Measurements from ENCODE around the gene TLR7.

TLR7 gene

GRCh38 chrX:12886545-12886944, 19.7 kb downstream of the TLR7 start:
- no peak for DNase-seq (ENCODE audit: low read depth, low spot score)
- in situ Hi-C loops (cut with HindIII; ENCODE audit: low sequenced_read_pairs), result no loop called here
- no peak overlapping the region for H3K4me3 ChIP-seq (ENCODE audit: low read depth, low read length)
- TF ChIP-seq, protein P1, sequence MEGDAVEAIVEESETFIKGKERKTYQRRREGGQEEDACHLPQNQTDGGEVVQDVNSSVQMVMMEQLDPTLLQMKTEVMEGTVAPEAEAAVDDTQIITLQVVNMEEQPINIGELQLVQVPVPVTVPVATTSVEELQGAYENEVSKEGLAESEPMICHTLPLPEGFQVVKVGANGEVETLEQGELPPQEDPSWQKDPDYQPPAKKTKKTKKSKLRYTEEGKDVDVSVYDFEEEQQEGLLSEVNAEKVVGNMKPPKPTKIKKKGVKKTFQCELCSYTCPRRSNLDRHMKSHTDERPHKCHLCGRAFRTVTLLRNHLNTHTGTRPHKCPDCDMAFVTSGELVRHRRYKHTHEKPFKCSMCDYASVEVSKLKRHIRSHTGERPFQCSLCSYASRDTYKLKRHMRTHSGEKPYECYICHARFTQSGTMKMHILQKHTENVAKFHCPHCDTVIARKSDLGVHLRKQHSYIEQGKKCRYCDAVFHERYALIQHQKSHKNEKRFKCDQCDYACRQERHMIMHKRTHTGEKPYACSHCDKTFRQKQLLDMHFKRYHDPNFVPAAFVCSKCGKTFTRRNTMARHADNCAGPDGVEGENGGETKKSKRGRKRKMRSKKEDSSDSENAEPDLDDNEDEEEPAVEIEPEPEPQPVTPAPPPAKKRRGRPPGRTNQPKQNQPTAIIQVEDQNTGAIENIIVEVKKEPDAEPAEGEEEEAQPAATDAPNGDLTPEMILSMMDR (IDR thresholded peaks at IDR 0.05; ENCODE audit: low read depth, low read length), result no peak

GRCh38 chrX:12887141-12887540, 20.3 kb downstream of the TLR7 start:
- TF ChIP-seq, protein P1 (IDR thresholded peaks at IDR 0.05; ENCODE audit: low read depth, low read length), result no peak
- in situ Hi-C loops (cut with HindIII; ENCODE audit: low sequenced_read_pairs), result no loop called here
- no peak overlapping the region for H3K4me3 ChIP-seq (ENCODE audit: low read depth, low read length)
- DNase-seq (ENCODE audit: low read depth, low spot score), result no peak

DNA sequence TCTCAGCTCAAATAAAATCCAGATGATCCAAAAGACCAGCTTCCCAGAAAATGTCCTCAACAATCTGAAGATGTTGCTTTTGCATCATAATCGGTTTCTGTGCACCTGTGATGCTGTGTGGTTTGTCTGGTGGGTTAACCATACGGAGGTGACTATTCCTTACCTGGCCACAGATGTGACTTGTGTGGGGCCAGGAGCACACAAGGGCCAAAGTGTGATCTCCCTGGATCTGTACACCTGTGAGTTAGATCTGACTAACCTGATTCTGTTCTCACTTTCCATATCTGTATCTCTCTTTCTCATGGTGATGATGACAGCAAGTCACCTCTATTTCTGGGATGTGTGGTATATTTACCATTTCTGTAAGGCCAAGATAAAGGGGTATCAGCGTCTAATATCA, 20.9 kb downstream of the TLR7 start:
- TF ChIP-seq, protein P1 (IDR thresholded peaks at IDR 0.05; ENCODE audit: low read depth, low read length), result no peak
- DNase-seq (ENCODE audit: low read depth, low spot score), result no peak
- no peak overlapping the region for H3K4me3 ChIP-seq (ENCODE audit: low read depth, low read length)
- in situ Hi-C loops (cut with HindIII; ENCODE audit: low sequenced_read_pairs), result no loop called here

DNA sequence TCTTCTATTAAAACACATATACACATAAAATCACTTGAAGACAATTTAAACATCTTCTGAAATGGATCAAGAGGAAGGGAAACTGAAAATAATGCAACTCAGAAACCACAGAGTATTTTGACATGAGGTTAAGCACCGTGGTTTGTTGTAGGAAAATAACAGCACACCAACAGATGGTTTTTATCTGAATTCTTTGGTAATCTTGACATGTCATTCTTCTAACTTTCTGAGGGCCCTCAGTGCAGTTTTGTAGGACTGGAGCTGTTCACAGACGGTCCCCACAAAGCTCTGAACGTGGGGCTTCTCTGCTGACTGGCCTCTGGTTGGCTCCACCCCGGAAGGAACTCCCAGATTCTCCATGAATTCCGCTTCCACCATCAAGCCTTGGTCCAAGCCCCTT, 23.6 kb downstream of the TLR7 start:
- TF ChIP-seq, protein P1 (IDR thresholded peaks at IDR 0.05; ENCODE audit: low read depth, low read length), result no peak
- DNase-seq (ENCODE audit: low read depth, low spot score), result no peak
- no peak overlapping the region for H3K4me3 ChIP-seq (ENCODE audit: low read depth, low read length)
- in situ Hi-C loops (cut with HindIII; ENCODE audit: low sequenced_read_pairs), result no loop called here

DNA sequence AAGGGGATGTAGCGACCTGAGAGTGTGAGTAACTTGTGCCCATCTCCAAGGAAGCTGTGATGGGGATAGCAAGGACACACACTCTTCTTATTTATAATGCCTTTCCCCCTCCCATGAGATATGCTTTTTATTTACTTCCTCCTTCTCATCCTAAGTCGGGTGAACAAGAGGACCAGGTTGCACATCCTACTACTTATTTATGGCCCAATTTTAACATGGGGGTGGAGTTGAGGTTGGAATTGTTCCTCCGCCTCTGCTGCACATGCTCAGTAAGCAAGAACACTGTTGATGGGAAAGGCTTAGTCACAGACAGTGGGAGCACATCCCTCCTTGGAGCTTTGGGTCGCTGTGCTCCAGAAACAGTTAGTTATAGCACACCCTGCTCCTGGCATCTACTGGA, 24.3 kb downstream of the TLR7 start:
- TF ChIP-seq, protein P1 (IDR thresholded peaks at IDR 0.05; ENCODE audit: low read depth, low read length), result no peak
- in situ Hi-C loops (cut with HindIII; ENCODE audit: low sequenced_read_pairs), result no loop called here
- no peak overlapping the region for H3K4me3 ChIP-seq (ENCODE audit: low read depth, low read length)
- no peak for DNase-seq (ENCODE audit: low read depth, low spot score)

- no peak for DNase-seq (ENCODE audit: low read depth, low spot score)
- TF ChIP-seq, protein P1 (IDR thresholded peaks at IDR 0.05; ENCODE audit: low read depth, low read length), result no peak
- H3K4me3 ChIP-seq (ENCODE audit: low read depth, low read length), result no peak overlapping the region
- in situ Hi-C loops (cut with HindIII; ENCODE audit: low sequenced_read_pairs), result no loop called here
Observed at GRCh38 chrX:12891915-12892506, 25.1 kb downstream of the TLR7 start.

DNA sequence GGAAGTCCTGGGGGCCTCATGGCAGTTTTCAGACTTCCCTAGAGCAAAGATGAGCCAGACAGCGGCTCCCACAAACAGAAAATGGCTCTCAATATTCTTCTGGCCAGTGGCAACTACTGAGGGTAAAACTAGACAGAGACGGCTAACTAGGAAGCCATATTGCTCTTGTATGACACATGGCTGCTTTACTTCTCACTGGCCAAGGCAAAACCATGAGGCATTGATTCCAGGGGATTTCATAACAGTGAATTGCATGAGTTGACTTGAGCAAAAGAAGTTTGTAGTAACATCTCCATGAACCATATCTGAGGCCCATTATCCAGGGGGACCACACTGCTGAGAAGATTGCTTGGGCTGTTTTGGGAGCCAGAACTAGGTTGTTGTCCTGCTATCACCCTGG, 25.8 kb downstream of the TLR7 start:
- DNase-seq (ENCODE audit: low read depth, low spot score), result no peak
- H3K4me3 ChIP-seq (ENCODE audit: low read depth, low read length), result no peak overlapping the region
- TF ChIP-seq, protein P1 (IDR thresholded peaks at IDR 0.05; ENCODE audit: low read depth, low read length), result no peak
- in situ Hi-C loops (cut with HindIII; ENCODE audit: low sequenced_read_pairs), result no loop called here

Measured in astrocyte of the spinal cord (primary cell).